Activated CD4-positive, alpha-beta T cell treated with anti-CD3 and anti-CD28 coated beads, Interleukin-2, amount 50 U/mL, for 48 hours (primary cell): ENCODE data around the gene FHIP1B.
"Not testable (repeated sequence)": the region's sequence is repeated elsewhere in the genome, so short reads cannot be mapped to it uniquely, and the experiment has no call there.

Source experiments
- DNase-seq, 2 experiments: peaks; one replicate each; pipeline ENCODE4 v3.0.0-alpha.2; 2020

The FHIP1B gene

GRCh38 chr11:6234387-6235107 is at the start of gene FHIP1B:
TSS of gene FHIP1B (minus strand) at chr11:6234636. CDS start at chr11:6224516, 10,120 bp downstream.
- DNase-seq, result peak; percentile 99 to 100

- DNase-seq, result no peak
These were observed 49.1 kb upstream of the FHIP1B start for GRCh38 chr11:6283453-6284023.

- DNase-seq, result not testable (repeated sequence)
These were observed 46.4 kb upstream of the FHIP1B start for GRCh38 chr11:6280809-6281208.

- no peak for DNase-seq
These were observed 38.8 kb upstream of the FHIP1B start for GRCh38 chr11:6273188-6273587.

GRCh38 chr11:6271598-6271997 is 37.2 kb upstream of the FHIP1B start:
- DNase-seq, result no peak

GRCh38 chr11:6270584-6271246 is 36.3 kb upstream of the FHIP1B start:
- no peak for DNase-seq

GRCh38 chr11:6269994-6270393 is 35.6 kb upstream of the FHIP1B start:
- DNase-seq, result no peak

GRCh38 chr11:6268820-6269219 is 34.4 kb upstream of the FHIP1B start:
- no peak for DNase-seq

- DNase-seq, result no peak
These were observed 29.2 kb upstream of the FHIP1B start for GRCh38 chr11:6263662-6264061.

- DNase-seq, result no peak
These were observed 25.8 kb upstream of the FHIP1B start for GRCh38 chr11:6260207-6260726.

GRCh38 chr11:6258571-6259081 is 24.2 kb upstream of the FHIP1B start:
- no peak for DNase-seq

GRCh38 chr11:6258141-6258540 is 23.7 kb upstream of the FHIP1B start:
- no peak for DNase-seq

- no peak for DNase-seq
These were observed 18.8 kb upstream of the FHIP1B start for GRCh38 chr11:6253197-6253596.

GRCh38 chr11:6251990-6252473 is 17.6 kb upstream of the FHIP1B start:
- DNase-seq, result no peak

GRCh38 chr11:6251120-6251733 is 16.8 kb upstream of the FHIP1B start:
- peak; percentile 66 to 75 for DNase-seq

GRCh38 chr11:6249770-6250555 is 15.5 kb upstream of the FHIP1B start:
- DNase-seq, result no peak

GRCh38 chr11:6248897-6249296 is 14.5 kb upstream of the FHIP1B start:
- not testable (repeated sequence) for DNase-seq

- DNase-seq, result no peak
These were observed 13.8 kb upstream of the FHIP1B start for GRCh38 chr11:6248248-6248647.

- DNase-seq, result no peak
These were observed 11.1 kb upstream of the FHIP1B start for GRCh38 chr11:6245536-6245935.

- no peak for DNase-seq
These were observed 6.9 kb upstream of the FHIP1B start for GRCh38 chr11:6241316-6241715.

- no peak for DNase-seq
These were observed 6.3 kb upstream of the FHIP1B start for GRCh38 chr11:6240781-6241180.

GRCh38 chr11:6240139-6240538 is 5.7 kb upstream of the FHIP1B start:
- DNase-seq, result no peak
